ENCODE results near the gene RAD52.

DNA sequence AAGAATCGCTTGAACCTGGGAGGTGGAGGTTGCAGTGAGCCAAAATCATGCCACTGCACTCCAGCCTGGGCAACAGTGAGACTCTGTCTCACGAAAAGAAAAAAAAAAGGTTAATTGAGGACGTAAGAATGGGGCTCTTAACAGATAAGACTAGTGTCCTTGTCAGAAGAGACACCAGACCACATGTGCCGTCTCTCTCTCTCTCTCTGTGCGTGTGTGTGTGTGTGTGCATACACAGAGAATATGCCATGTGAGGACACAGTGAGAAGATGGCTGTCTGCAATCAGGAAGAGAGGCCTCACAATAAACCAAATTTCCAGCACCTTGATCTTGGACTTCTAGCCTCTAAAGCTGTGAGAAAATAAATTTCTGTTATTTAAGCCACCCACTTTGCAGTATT is 29.9 kb upstream of the RAD52 start:
- TF ChIP-seq, protein P1, sequence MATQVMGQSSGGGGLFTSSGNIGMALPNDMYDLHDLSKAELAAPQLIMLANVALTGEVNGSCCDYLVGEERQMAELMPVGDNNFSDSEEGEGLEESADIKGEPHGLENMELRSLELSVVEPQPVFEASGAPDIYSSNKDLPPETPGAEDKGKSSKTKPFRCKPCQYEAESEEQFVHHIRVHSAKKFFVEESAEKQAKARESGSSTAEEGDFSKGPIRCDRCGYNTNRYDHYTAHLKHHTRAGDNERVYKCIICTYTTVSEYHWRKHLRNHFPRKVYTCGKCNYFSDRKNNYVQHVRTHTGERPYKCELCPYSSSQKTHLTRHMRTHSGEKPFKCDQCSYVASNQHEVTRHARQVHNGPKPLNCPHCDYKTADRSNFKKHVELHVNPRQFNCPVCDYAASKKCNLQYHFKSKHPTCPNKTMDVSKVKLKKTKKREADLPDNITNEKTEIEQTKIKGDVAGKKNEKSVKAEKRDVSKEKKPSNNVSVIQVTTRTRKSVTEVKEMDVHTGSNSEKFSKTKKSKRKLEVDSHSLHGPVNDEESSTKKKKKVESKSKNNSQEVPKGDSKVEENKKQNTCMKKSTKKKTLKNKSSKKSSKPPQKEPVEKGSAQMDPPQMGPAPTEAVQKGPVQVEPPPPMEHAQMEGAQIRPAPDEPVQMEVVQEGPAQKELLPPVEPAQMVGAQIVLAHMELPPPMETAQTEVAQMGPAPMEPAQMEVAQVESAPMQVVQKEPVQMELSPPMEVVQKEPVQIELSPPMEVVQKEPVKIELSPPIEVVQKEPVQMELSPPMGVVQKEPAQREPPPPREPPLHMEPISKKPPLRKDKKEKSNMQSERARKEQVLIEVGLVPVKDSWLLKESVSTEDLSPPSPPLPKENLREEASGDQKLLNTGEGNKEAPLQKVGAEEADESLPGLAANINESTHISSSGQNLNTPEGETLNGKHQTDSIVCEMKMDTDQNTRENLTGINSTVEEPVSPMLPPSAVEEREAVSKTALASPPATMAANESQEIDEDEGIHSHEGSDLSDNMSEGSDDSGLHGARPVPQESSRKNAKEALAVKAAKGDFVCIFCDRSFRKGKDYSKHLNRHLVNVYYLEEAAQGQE (IDR thresholded peaks at IDR 0.05; ENCODE audit: insufficient read depth in 1 of 2, low read depth in 2 of 2, low read length in 2 of 2) = no peak
- no peak for TF ChIP-seq POLR2AphosphoS5 (IDR thresholded peaks at IDR 0.05; ENCODE audit: low read depth, low read length)
- no peak for TF ChIP-seq TAF1 (IDR thresholded peaks at IDR 0.05; ENCODE audit: borderline replicate concordance, insufficient read depth, low read length)
- no peak for TF ChIP-seq SIN3A (IDR thresholded peaks at IDR 0.05; ENCODE audit: borderline replicate concordance, insufficient read depth, low read length)

Measured in PFSK-1 (cell line).